Measurements from ENCODE around the gene EQTN.

Gene EQTN

GRCh38 chr9:27339661-27340284 lies 42.8 kb upstream of the EQTN start:
- peaks cover 23% of the 10 kb centered on the region for H3K9me3 Mint-ChIP-seq
- H3K36me3 Mint-ChIP-seq (ENCODE audit: low read depth): peaks cover 41% of the 10 kb centered on the region
- H3K4me1 Mint-ChIP-seq: peaks cover 63% of the 10 kb centered on the region
- TF ChIP-seq CTCF (IDR thresholded peaks at IDR 0.05): no peak
- no peak overlapping the region for H3K4me3 Mint-ChIP-seq
- H3K27ac Mint-ChIP-seq: no peak overlapping the region
- DNase-seq: no peak
- peaks cover 6% of the 10 kb centered on the region for H3K27me3 Mint-ChIP-seq (ENCODE audit: low read depth, poor library complexity)

DNA sequence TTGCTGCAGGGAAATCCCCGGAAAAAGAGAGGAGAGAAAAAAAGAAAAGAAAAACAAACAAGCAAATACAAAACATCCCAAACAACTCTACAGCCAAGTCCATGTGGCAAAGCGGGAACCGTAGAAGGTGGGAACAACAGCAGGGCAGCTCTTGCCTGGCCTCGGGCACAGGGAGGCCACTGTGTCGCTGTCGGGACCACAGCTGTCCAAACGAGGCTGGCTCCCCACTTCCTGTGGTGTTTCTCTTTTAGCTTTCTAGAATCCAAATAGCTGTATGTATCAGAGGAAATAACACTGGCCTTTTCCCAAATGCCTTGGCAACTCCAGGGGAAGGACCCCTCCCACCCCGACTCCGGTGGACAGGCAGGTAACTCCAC lies 41.6 kb upstream of the EQTN start:
- Mint-ChIP-seq H3K27me3 (ENCODE audit: low read depth, poor library complexity) (peaks cover 7% of the 10 kb centered on the region), H3K9me3 (peaks cover 15% of the 10 kb centered on the region), H3K36me3 (ENCODE audit: low read depth) (peaks cover 29% of the 10 kb centered on the region), H3K27ac (peak overlapping the region; percentile 43), H3K4me1 (peaks cover 69% of the 10 kb centered on the region), H3K4me3 (no peak overlapping the region)
- no peak for TF ChIP-seq CTCF (IDR thresholded peaks at IDR 0.05)
- no peak for DNase-seq

DNA sequence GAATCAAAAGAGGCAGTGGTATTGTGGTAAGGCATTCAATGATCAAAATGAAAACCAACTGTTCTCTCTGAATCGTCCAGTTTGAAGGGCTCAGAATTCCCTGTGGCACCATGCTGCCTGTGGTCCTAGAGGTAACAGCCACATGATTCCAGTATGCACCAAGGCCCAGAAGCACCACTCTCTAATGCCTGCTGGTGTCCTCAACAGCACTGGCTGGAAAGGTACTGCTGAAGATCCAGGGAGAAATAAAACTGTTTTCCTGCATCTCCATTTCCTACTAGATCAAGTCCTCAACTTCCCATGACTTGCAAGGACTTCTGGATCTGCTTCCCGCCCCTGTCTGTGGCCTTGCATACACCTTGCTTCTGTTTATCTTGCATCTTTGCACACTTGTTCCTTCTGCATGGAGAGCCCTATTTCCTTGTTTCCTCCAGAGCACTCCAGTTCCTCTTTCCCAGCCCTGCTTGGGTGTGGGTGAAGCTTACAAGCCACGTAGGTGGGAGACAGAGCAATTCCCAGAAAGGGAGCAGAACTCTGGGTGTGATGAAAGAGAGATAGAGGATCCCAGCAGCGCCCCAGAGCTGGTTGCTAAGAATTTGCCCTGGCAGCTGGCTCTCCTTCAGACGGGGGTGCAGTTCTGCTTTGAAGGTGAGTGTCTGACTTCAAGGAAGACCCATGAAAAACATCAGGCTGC lies 41.0 kb upstream of the EQTN start:
- H3K27ac Mint-ChIP-seq: peak overlapping the region; percentile 43

DNA sequence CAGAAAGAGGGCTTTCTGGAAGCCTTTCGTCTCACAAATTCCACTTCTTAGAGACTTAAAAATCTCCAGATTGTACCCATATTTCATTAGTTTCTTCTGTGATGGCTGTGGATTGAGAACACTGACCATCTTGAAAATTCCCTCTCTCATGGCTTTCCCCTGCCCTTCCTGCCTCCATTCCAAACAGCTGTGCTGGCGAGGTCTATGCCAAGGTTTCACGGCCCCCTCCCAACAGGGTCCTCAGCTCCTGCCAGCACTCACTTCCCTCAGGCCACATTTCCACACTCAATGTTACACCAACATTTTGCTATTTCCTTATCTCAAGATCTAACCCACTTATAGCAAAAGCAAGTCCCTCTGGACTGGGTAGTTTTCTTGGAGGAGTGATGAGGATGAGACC lies 40.3 kb upstream of the EQTN start:
- H3K27me3 Mint-ChIP-seq (ENCODE audit: low read depth, poor library complexity): peaks cover 7% of the 10 kb centered on the region
- no peak for DNase-seq
- peaks cover 71% of the 10 kb centered on the region for H3K4me1 Mint-ChIP-seq
- no peak for TF ChIP-seq CTCF (IDR thresholded peaks at IDR 0.05)
- no peak overlapping the region for H3K4me3 Mint-ChIP-seq
- peak overlapping the region; percentile 78 for H3K27ac Mint-ChIP-seq
- peaks cover 20% of the 10 kb centered on the region for H3K36me3 Mint-ChIP-seq (ENCODE audit: low read depth)
- peaks cover 6% of the 10 kb centered on the region for H3K9me3 Mint-ChIP-seq

More for the DNA sequence above, 41.0 kb upstream of the EQTN start:
- peaks cover 71% of the 10 kb centered on the region for H3K4me1 Mint-ChIP-seq
- peaks cover 7% of the 10 kb centered on the region for H3K27me3 Mint-ChIP-seq (ENCODE audit: low read depth, poor library complexity)
- peaks cover 23% of the 10 kb centered on the region for H3K36me3 Mint-ChIP-seq (ENCODE audit: low read depth)
- no peak overlapping the region for H3K4me3 Mint-ChIP-seq
- H3K9me3 Mint-ChIP-seq: peaks cover 10% of the 10 kb centered on the region
- TF ChIP-seq CTCF (IDR thresholded peaks at IDR 0.05): no peak
- no peak for DNase-seq

DNA sequence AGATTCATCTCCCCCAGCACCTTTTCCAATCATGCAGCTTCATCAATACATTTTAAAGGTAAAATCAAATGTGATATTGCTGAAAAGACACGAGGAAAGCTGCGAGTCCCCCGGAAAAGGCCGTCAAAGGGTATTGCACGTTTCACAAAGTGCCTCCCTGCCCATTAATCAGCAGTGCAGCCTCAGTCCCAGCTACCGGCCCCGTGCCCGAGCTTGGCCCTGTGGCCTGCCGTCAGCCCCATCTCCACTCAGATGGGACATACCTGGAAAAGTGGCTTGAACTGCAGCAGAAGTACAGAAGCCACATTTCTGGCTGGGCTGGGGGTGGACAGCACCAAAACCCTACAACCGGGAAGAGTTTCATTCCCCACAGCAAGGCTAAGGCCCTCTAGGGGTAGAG lies 39.9 kb upstream of the EQTN start:
- no peak overlapping the region for H3K4me3 Mint-ChIP-seq
- H3K36me3 Mint-ChIP-seq (ENCODE audit: low read depth): peaks cover 20% of the 10 kb centered on the region
- no peak for TF ChIP-seq CTCF (IDR thresholded peaks at IDR 0.05)
- H3K27me3 Mint-ChIP-seq (ENCODE audit: low read depth, poor library complexity): peaks cover 7% of the 10 kb centered on the region
- no peak for DNase-seq
- H3K4me1 Mint-ChIP-seq: peaks cover 71% of the 10 kb centered on the region
- H3K9me3 Mint-ChIP-seq: peaks cover 6% of the 10 kb centered on the region
- H3K27ac Mint-ChIP-seq: no peak overlapping the region

DNA sequence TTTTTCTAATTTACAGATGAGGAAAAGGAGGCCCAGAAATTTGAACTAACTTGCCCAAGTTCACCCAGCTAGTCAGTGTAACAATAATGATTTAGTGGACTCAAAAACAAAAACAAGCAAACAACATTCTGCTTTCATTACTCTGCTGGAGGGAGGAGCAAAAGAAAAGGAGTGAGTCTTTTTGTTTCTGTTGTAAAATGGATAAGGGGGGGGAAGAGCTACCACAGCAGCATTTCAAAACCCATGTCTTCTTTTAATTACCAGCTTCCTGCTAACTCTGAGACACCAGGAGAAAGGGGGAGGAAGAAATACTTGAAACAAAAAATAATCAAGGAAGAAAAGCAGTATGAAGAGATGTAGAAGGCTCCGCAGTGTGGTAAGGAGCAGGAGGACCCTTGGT lies 39.2 kb upstream of the EQTN start:
- Mint-ChIP-seq H3K27me3 (ENCODE audit: low read depth, poor library complexity) (peaks cover 7% of the 10 kb centered on the region), H3K36me3 (ENCODE audit: low read depth) (peaks cover 16% of the 10 kb centered on the region), H3K27ac (peak overlapping the region; percentile 92), H3K4me1 (peaks cover 64% of the 10 kb centered on the region), H3K9me3 (no peaks in the 10 kb centered on the region), H3K4me3 (no peak overlapping the region)
- TF ChIP-seq CTCF (IDR thresholded peaks at IDR 0.05): no peak
- no peak for DNase-seq
